AG04450 (cell line): ENCODE results near the gene MACROD2. TPM values are rescaled to one million over a fixed set of nuclear protein-coding genes. Genes with fewer than 3 reads are reported as not detected.

Source experiments
- CTCF ChIA-PET: fragments of 300-600, 350-600 bp; formaldehyde crosslinking; extraction: SDS; loops from one replicate; lab custom pipeline; 2022; ENCODE audit warnings: antibody characterized with exemption, inconsistent platforms; lab: Charles Lee
- POLR2A ChIA-PET: fragments of 350-600 bp; formaldehyde crosslinking; extraction: SDS; loops from one replicate; lab custom pipeline; 2021; ENCODE audit warnings: antibody characterized with exemption, inconsistent platforms; lab: Yijun Ruan, JAX
- DNase-seq: peaks from one replicate; pipeline ENCODE4 v3.0.0-alpha.2; 2011; ENCODE audit warnings: low read depth, low spot score
- H3K27ac ChIP-seq: one replicate; pipeline ENCODE4 v1.5.1; 2012; ENCODE audit warnings: low read depth, low read length, control low read depth
- H3K27me3 ChIP-seq: one replicate; pipeline ENCODE4 v1.6.0; 2012; ENCODE audit warnings: low read length; ENCODE audit not compliant: control insufficient read depth, insufficient read depth
- H3K4me3 ChIP-seq: 2 replicates; pipeline ENCODE4 v1.5.1; 2011; ENCODE audit warnings: mild to moderate bottlenecking, low read depth, low read length, control low read depth
- H3K9me3 ChIP-seq: 2 replicates; pipeline ENCODE4 v1.5.1; 2012; ENCODE audit warnings: low read length; ENCODE audit not compliant: control insufficient read depth, insufficient read depth
- polyA plus RNA-seq: library from polyadenylated mRNA; depleted of rRNA; stranded (reverse); fragments of >200 nt; gene quantifications from 2 replicates; pipeline ENCODE4 v1.2.3, GENCODE V29; 2011
- TF ChIP-seq, protein P1 (sequence below): IDR thresholded peaks from 2 replicates; pipeline ENCODE4 v1.5.1; 2011; ENCODE audit warnings: low read depth, low read length, control low read depth, inconsistent platforms

MACROD2 gene
- polyA plus RNA-seq, 1 experiment = 0.02 TPM

DNA sequence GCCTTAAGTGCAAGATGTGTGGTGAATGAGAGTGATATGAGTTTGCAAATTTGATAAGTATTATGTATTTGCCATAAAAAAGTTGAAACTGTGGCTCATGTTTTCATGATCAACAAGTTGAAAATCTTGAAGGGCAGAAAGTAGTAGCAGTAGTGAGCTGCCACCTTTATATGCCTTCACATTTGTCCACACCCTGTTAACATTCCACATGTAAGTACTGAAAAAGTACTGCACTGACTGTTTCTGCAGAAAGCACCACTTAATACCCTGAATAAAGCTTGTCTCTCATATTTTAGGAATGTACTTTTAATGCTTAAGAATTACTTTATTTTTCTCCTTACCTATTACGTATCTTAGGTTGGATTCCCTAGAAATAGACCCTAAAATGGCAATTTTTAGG lies 296.2 kb downstream of the MACROD2 start:
- ChIA-PET CTCF (no interaction called here), POLR2A (no interaction called here)
- H3K9me3 ChIP-seq = no peaks in the 10 kb centered on the region

DNA sequence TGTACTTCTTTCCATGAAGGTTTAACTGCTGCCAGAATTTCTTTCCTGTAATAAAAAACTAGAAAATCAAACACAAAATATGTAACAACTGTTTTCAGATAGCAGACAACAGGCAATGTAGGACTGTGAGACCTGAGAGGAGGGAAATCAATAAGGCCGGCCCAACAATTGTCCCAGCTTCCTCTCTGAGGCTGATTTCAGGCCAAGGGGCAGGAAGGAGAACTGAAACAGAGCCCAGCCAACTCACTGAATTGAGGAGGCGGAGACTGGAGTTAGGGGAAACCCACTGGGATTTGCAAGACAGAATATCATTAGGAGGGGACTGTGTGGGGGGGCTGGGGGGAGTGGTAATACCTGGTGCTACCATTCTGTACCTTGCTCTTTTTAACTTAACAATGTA lies 299.9 kb downstream of the MACROD2 start:
- Histone ChIP-seq H3K4me3 (no peak overlapping the region), H3K27me3 (no peaks in the 10 kb centered on the region), H3K9me3 (no peaks in the 10 kb centered on the region), H3K27ac (no peak overlapping the region)
- POLR2A ChIA-PET = no interaction called here
- TF ChIP-seq, protein P1, sequence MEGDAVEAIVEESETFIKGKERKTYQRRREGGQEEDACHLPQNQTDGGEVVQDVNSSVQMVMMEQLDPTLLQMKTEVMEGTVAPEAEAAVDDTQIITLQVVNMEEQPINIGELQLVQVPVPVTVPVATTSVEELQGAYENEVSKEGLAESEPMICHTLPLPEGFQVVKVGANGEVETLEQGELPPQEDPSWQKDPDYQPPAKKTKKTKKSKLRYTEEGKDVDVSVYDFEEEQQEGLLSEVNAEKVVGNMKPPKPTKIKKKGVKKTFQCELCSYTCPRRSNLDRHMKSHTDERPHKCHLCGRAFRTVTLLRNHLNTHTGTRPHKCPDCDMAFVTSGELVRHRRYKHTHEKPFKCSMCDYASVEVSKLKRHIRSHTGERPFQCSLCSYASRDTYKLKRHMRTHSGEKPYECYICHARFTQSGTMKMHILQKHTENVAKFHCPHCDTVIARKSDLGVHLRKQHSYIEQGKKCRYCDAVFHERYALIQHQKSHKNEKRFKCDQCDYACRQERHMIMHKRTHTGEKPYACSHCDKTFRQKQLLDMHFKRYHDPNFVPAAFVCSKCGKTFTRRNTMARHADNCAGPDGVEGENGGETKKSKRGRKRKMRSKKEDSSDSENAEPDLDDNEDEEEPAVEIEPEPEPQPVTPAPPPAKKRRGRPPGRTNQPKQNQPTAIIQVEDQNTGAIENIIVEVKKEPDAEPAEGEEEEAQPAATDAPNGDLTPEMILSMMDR = no peak
- CTCF ChIA-PET = no interaction called here
- no peak for DNase-seq

More for the DNA sequence above, 296.2 kb downstream of the MACROD2 start:
- no peak overlapping the region for H3K4me3 ChIP-seq
- no peak for DNase-seq
- no peak overlapping the region for H3K27ac ChIP-seq
- no peaks in the 10 kb centered on the region for H3K27me3 ChIP-seq
- TF ChIP-seq, protein P1 = no peak

DNA sequence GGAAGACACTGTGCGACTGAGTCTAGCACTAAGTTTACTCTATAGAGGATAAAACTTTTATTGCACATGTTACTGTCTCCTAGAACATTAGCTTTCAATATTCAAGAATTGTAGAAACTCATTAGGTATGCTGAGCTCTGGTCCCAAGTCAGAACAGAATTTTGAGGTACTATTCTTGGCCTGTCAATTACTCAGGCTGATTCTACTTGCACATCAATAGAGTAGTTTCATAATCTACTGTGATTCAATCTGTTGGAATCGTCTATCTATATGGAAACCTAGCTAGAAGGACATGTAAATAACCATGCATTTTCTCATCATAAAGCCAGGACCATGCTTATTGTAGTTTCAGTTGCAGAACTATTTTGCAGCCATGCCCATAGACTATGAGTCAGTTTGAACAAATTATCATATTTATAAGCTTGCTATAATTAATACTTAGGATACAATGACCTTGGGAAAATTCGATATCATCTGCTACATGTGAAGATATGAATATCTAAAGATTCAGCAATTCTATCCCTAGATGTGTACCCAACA lies 300.5 kb downstream of the MACROD2 start:
- Histone ChIP-seq H3K9me3 (no peaks in the 10 kb centered on the region), H3K27me3 (no peaks in the 10 kb centered on the region), H3K27ac (no peak overlapping the region), H3K4me3 (no peak overlapping the region)
- POLR2A ChIA-PET = no interaction called here
- CTCF ChIA-PET = no interaction called here
- TF ChIP-seq, protein P1 = no peak
- DNase-seq = no peak

DNA sequence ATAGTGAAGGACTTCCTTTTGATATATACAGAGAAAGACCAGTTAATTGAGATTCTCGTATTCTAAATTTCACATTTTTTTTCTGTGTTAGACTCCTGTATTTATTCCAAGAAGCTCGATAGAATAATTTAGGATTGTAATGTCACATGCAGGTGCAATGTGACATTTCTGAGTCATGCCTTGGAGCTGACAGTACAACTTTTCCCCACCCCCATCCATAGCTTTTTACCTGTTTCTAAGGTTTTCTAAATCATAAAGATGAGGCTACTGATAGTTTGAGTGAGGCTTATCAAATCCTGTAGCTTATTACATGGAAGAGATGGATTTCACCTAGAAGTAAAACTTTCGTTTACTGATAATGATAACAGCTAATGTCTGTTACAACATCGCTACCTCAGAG lies 304.5 kb downstream of the MACROD2 start:
- POLR2A ChIA-PET = no interaction called here
- TF ChIP-seq, protein P1 = no peak
- H3K9me3 ChIP-seq = no peaks in the 10 kb centered on the region
- H3K4me3 ChIP-seq = no peak overlapping the region
- H3K27ac ChIP-seq = no peak overlapping the region
- H3K27me3 ChIP-seq = no peaks in the 10 kb centered on the region
- DNase-seq = no peak
- CTCF ChIA-PET = interaction anchor here (0.8 kb wide), 1 partner anchor 34 kb away, joined by 3 read pairs; no protein-coding TSS in a partner anchor

DNA sequence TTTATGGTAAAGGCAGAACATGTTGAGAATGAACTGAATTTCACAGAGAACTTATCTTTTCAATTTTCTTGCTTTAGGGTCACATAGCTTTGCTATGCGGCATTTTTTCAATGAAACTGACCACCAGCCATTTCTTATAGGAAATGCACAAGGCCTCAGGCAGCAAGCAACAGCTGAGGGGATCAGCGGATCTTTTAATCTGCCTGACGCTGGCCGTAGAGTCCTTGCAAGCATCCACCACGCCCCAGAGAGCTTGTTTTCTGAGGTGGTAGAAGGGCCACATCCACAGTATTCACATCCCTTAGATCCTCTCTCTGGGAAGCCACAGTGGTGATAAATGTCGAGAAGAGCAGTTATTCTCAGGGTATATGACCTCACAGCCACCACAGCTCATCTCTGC lies 307.8 kb downstream of the MACROD2 start:
- H3K27me3 ChIP-seq = no peaks in the 10 kb centered on the region
- POLR2A ChIA-PET = no interaction called here
- DNase-seq = no peak
- TF ChIP-seq, protein P1 = no peak
- H3K27ac ChIP-seq = no peak overlapping the region
- CTCF ChIA-PET = no interaction called here
- no peak overlapping the region for H3K4me3 ChIP-seq
- H3K9me3 ChIP-seq = no peaks in the 10 kb centered on the region
